HG03469 (cell line): ENCODE data around the gene SOX11.

Experiments
- ATAC-seq: cut with Tn5 transposase; IDR thresholded peaks from one replicate; pipeline ENCODE4 v1.9.1; 2021; ENCODE audit warnings: mild to moderate bottlenecking, moderate library complexity, moderate number of reproducible peaks; ENCODE audit not compliant: unreplicated experiment

The SOX11 gene

DNA sequence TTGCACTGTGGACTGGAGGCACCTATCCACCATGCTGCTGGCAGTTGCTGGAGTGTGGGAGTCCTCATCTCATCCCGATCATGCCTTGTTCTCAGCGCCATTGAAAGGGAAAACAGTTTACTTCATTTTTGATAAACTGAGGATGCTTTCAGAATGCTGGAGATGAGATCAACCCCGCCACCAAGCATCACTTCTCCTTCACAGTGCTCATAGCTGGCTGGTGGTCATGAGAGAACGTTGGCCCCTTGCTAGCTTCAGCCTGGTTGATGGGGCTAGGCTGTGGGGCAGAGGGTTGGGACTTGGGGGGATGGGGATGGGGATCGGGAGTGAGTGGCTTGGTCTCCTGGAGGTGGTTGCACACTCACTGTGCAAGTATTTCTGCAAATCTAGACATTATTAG, 30.1 kb downstream of the SOX11 start:
- no peak for ATAC-seq

DNA sequence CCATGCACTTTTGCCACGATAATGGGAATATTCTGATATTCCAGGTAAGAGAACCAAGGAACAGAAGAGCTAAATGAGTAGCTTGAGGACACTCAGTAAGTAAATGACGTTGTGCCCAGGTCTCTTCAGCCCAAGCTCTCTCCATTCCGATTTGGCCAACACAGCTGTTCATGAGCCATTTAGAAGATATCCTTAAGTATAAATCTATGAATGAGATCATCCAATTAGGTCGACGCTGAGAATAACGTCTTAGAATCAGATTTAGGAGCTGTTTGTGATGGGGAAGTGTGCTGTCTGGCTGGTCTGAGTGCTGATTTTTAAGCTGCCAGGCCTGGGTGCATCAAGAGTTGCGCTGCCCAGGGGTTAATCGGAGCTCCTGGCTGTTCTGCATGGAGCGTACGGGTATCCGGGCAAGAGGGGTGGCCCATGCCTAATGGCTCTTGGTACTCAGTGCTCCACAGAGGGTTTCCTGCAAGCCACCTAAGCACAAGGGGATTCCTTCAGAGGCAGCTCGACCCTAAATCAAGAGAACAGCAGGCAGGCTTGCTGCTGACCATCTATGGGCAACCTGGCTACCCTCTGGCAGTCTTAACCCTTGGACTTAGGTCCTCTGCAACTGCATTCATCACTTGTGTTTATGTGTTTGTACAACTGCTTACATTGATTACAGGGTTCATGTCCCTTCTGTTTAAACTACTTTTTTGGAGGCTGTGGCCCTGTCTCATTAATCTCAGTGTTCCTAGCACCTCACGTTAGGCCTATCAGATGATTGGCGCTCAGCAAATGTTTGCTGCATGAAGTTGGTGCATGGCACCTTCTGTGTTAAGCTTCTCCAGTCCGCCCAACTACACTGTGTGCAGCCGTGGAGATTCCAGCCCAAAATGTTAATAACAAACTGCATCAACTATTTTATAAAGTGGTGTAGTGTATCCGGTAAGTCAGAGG, 31.9 kb downstream of the SOX11 start:
- no peak for ATAC-seq

DNA sequence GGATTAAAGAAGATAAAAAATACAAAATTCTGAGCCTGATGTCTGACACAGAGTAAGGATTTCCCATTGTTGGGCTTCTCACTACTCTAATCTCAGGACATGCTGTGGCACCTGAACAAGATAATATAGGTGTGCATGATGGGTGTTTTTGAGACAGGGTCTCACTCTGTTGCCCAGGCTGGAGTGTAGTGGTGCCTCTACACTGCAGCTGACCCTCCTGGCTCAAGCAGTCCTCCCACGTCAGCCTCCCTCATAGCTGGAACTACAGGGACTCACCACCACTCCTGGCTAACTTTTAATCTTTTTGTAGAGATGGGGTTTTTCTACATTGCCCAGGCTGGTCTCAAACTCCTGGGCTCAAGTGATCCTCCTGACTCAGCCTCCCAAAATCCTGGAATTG, 32.9 kb downstream of the SOX11 start:
- ATAC-seq = no peak

DNA sequence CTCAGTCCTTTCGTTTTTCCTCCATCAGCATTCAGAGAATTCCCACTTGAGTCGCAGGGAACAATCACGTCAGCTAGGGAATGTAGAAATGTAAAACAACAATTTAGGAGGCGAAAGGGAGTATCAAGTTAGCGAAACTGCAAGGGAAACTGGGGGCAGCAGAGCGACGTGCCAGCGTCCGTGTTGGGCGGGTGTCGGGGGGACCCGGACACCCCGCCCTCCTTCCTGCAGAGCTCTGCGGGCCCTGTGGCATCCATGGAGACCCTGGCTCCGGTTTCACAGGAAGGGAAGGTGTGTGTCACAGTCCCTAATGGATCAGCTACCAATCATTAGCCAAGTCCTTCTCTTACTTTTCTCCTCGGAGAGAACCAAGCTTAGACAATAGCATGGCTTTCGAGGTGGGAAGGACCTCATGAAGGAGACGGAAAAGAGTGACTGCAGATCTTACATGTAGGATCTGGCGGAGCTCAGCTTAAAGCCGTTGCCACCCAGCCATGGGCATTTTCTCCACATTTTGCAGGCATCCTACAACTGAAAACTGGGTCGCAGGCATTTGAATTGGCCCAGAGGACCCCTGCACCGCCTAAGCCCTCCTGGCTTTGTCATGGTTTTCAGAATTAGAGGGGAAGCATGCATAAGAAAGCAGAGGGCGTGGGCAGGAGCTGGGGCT, 33.7 kb downstream of the SOX11 start:
- ATAC-seq = no peak

DNA sequence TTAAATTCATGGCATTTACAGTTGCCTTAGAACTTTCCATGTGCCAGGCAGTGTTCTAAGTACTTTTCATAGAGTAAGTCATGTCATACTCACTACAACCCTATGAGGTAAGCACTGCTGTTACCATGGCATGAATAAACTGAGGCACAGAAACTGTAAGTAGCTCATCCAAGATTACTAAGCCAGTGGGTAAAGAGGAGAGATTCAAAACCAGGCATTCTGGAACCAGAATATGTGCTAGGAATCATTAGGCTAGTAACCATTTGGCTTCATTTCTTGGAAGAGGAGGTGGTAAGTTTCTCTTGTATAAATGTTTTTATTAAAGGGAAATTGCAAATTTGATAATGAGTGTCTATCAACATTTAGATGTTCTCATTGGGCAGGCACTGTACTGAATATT, 35.1 kb downstream of the SOX11 start:
- ATAC-seq = no peak

DNA sequence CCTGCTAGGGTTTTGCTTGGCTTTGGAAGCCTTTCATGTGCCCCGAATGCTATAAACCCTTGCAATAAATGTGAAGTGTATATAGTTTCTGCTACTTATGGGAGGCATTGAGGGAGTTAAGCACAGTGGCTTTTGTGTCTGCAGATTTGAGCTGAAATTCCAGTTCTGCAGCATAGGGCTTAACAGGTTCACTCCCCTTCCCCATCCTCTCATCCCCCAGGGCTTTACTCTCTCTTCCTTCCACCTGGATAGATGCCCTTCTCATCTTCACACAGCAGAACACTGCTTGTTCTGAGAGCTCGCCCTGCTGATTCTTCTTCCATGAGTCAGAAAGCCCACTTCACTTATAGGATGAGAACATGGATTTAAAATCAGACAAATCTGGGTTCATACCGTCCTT, 37.2 kb downstream of the SOX11 start:
- ATAC-seq = no peak

DNA sequence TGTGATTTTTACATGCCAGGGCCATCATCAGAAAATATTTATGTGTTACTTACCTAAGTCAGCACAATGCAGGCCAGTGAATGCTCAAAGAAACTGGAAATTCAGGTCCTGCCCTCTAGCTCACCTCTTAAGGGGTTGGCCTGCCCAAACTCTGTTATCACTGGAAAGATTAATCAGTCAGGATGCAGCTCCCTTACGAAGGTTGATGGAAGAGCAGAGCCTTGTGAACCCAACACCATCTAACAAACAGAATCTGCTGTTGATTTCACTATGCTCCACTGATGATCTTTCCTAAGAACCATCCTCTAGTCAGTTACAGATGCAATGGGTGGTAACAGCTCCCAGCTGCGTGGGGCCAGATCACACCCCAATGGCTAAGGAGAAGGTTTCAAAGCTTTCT, 38.2 kb downstream of the SOX11 start:
- ATAC-seq = no peak

DNA sequence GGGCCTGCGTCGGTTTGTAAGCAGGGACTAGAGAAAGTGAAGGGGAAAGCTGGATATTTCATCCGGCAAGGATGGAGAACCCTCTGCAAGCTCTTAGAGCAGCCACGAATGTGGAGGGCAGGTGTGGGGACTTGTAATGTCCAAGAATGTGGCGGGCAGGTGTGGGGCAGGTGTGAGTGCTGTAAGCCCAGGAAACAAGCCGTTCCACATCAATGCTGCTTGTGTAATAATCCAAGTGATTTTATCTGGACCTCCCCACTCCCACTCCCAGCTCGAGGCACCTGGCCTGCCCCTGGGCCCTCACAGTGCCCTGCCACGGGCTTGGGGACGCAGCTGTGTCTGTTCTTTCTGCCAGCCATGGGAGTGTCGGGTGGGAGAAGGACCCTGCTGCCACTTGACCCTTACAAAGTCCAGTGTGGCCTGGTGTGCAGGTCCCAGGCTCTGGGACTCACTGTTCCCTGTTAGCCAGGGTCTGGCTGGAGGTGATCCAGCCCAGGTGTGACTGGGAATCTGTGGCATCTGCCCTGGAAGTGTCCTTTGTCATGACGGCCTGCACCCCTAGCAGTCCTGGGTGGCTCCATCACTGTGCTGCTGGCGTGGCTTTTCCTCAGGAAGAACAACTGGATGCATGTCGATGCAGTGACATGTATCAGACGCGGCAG, 42.8 kb downstream of the SOX11 start:
- ATAC-seq = no peak

DNA sequence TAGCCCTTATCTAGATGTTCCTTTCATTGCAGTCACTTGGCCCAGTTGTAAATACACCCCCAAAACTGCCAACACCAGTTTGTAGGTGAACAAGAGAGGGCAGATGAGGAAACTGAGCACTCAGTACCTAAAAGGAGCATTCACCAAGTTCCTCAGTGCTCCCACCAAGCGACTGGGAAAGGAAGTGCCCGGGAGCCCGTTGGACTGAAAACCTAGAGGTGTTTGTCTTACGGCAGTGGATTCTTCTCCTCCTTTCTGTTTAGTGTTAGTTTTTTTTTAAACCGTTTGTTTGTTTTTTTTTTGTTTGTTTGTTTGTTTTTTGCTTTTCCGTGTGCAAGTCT, 43.3 kb downstream of the SOX11 start:
- ATAC-seq = no peak

DNA sequence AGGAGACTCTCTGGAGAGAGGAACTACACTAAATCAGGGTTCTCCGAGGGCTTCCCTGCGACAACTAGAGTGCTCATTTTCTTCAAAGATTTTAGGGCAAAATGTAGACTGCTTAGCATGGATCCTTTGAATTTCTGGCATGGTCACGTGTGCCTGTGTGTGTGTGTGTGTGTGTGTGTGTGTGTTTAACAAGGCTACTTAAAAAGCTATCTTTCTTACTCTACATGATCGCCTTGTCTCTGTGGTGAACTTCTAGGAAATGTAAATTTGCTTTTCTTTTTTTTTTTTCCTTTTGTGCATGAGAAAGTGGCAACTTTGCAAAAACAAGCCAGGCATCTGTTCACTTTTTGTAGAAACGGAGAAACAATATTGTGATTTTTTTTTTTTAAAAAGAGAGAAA, 43.9 kb downstream of the SOX11 start:
- ATAC-seq = no peak

DNA sequence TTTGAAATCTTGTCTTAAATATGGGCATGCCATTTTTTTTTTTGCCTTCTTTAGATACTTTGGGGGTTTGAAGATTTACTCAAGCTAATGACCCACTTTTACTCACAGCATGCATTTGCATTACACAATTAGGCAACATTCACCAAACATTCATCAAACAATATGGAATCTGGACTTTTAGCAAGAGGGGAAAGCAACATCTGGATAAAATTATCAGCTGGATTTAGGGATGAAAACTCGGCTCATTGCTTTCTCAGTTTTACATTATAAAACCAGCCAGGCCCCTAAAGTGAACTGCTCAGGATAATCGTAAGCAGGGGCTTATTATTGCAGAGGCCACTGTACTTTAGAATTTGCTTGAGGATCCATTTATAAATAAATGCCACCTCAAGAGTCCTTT, 44.7 kb downstream of the SOX11 start:
- ATAC-seq = no peak

DNA sequence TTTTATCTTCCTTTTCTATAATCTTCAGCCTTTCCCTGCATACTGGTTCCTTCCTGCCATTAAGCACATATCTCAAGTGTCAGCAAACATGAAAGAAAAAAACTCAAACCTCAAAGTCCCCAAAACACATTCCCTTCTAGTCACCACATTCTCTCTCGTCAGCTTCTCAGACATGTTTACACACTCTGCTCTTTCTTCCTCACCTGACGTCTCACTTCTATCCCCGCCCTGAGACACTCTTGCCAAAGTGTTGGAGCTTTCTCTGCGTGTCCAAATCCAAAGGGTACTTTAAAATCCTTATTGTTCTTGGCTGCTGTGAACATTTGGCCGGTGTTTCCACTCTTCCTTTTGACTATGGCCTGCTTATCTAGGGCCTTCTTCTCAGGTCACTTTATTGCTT, 47.9 kb downstream of the SOX11 start:
- no peak for ATAC-seq

DNA sequence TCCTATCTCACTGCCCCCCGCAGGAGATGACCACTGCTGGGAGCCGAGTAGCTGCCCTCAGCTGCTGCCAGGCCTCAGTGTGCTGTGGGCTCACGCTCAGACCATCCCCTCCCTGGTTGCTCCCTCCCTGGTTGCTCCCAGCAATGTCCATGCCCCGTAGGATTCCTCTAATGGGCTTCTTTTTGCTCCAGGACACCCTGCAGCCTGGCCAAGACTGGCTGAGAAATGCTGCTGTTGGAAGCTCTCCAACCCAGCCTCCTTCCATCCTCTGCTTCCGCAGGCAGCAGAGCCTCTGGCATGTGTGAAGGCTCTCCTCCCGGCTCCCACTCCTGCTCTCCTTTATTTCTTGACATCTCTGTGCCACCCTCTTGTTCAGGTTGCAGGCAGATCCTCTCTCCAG, 48.6 kb downstream of the SOX11 start:
- ATAC-seq = no peak

DNA sequence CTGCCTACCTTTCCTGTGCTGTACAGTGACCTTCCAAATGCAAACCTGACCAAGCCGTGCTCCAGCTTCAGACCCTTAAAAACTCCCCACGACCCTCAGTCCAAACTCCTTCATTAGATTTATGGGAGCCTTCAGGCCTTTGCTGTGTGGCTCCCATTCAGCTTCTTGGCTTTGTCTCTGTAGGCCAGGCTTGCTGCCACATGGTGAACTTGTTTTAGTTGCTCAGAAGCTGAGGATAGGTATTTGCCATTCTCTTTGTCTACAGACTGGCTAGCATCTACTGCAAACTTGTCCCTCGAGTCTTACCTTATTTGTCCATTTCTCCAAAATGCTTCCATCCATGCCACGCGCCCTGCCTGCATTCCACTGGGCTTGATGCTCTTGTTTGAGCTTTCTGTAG, 49.1 kb downstream of the SOX11 start:
- ATAC-seq = no peak

DNA sequence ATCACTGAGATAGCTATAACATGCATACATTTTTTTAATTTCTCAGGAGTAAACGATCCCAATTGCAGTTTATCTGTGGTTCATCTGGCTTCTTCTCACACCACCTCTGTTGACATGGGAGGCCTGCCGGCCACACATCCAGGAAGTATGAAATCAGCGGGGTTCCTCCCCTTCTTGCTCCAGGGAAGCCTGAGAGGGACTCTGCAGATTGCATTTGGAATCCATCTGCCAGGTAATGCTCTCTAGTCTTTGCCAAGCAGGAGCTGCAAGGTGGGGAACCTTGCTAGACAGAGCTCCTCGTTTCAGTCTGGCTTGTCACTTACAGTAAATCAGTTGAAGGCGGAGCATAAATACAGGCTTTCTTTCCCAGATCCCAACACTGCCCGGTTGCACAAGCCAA, 49.9 kb downstream of the SOX11 start:
- ATAC-seq = no peak

DNA sequence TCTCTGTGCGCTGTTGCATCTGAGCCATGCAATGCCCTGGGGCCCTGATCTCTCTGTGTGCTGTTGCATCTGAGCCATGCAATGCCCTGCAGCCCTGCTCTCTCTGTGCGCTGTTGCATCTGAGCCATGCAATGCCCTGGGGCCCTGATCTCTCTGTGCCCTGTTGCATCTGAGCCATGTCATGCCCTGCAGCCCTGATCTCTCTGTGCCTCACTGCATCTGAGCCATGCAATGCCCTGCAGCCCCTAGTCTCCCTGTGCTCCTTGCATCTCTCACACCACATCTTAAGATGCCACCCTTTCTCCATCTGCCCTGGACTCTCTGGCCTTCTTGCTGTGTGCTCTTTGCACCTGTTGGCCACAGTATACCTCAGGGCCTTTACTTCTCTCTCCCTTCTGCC, 56.2 kb downstream of the SOX11 start:
- ATAC-seq = no peak

DNA sequence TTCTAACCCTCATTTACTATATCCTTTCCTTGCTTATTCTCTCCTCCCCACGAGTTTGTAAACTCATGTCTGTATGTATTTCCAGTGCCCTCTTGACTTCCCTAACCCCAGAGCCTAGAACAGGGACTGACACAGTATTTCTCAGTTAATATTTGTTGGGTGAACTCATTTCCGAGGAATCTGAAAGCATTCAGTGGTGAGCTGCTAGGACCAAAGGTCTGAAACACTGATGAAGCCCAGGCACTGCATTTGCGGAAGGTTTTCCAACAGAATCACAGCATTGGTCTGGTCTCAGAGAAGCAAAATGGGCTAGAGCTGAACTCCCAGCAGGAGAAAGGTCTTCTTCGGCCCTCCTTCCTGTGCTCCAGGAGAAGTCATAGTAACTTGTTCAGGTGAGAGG, 56.8 kb downstream of the SOX11 start:
- no peak for ATAC-seq

DNA sequence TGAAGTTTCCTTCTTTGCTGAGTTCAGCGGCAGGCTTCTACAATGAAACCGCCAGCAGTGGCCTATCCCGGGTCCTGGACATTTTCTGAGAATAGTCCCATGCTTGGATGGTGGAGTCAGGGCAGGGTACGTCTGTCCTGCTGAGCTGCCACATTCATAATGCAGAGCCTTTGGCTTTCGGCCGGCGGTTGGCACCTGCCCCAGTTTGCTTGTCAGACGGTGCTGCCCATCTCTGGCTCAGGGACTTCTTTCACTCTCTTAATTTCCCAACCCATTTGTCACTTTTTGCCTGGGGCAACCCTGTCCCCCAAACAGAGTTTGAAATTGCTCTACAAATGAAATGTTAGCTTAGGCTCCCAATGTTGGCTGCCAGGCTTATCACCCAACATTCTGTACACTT, 57.2 kb downstream of the SOX11 start:
- ATAC-seq = no peak
